H9 (cell line): Measurements from ENCODE around the gene SAMM50. TPM values are rescaled to one million over a fixed set of nuclear protein-coding genes. Genes with fewer than 3 reads are reported as not detected.

Source experiments
- DNase-seq: peaks from one replicate; pipeline ENCODE4 v3.0.0-alpha.2; 2017
- H2AFZ ChIP-seq: one replicate; pipeline ENCODE4 v1.6.1; 2013; ENCODE audit warnings: mild to moderate bottlenecking, low read length, control low read depth, moderate library complexity
- H2AK5ac ChIP-seq: 2 replicates; pipeline ENCODE4 v1.6.1; 2013; ENCODE audit warnings: low read length, control low read depth, mixed read lengths; ENCODE audit not compliant: insufficient read length
- H2BK120ac ChIP-seq: one replicate; pipeline ENCODE4 v1.6.1; 2013; ENCODE audit warnings: low read depth, mild to moderate bottlenecking, low read length, control low read depth, inconsistent platforms; ENCODE audit not compliant: poor library complexity, severe bottlenecking
- H2BK12ac ChIP-seq: 2 replicates; pipeline ENCODE4 v1.6.1; 2013; ENCODE audit warnings: low read length, control low read depth, mixed read lengths, low read depth; ENCODE audit not compliant: insufficient read length
- H2BK15ac ChIP-seq: 2 replicates; pipeline ENCODE4 v1.6.1; 2013; ENCODE audit warnings: low read depth, low read length, control low read depth
- H2BK20ac ChIP-seq: one replicate; pipeline ENCODE4 v1.6.1; 2013; ENCODE audit warnings: low read depth, mild to moderate bottlenecking, low read length, control low read depth, inconsistent platforms; ENCODE audit not compliant: poor library complexity, severe bottlenecking
- H2BK5ac ChIP-seq: 2 replicates; pipeline ENCODE4 v1.6.1; 2013; ENCODE audit warnings: low read length, control low read depth, mixed read lengths; ENCODE audit not compliant: insufficient read length
- H3K14ac ChIP-seq: 2 replicates; pipeline ENCODE4 v1.6.1; 2013; ENCODE audit warnings: low read length, control low read depth; ENCODE audit not compliant: insufficient read depth
- H3K18ac ChIP-seq: 2 replicates; pipeline ENCODE4 v1.6.1; 2013; ENCODE audit warnings: low read depth, mild to moderate bottlenecking, mixed read lengths, low read length, control low read depth; ENCODE audit not compliant: insufficient read length
- H3K23ac ChIP-seq: 2 replicates; pipeline ENCODE4 v1.6.1; 2013; ENCODE audit warnings: low read length, control low read depth, mixed read lengths, low read depth; ENCODE audit not compliant: insufficient read length
- H3K23me2 ChIP-seq: 2 replicates; pipeline ENCODE4 v1.6.1; 2013; ENCODE audit warnings: low read depth, mild to moderate bottlenecking, mixed read lengths, low read length, control low read depth; ENCODE audit not compliant: insufficient read length, poor library complexity, severe bottlenecking
- H3K27ac ChIP-seq: 2 replicates; pipeline ENCODE4 v1.5.1; 2013; ENCODE audit warnings: low read length, control low read depth, mixed read lengths, low read depth; ENCODE audit not compliant: insufficient read length
- H3K27me3 ChIP-seq: 2 replicates; pipeline ENCODE4 v1.6.1; 2013; ENCODE audit warnings: low read length, control low read depth, inconsistent platforms; ENCODE audit not compliant: insufficient read depth
- H3K4ac ChIP-seq: 2 replicates; pipeline ENCODE4 v1.6.1; 2013; ENCODE audit warnings: low read depth, mild to moderate bottlenecking, control low read depth, inconsistent platforms, low read length, moderate library complexity
- H3K4me1 ChIP-seq: 2 replicates; pipeline ENCODE4 v1.6.1; 2013; ENCODE audit warnings: low read length, control low read depth, inconsistent platforms; ENCODE audit not compliant: insufficient read depth
- H3K4me2 ChIP-seq: 2 replicates; pipeline ENCODE4 v1.6.1; 2013; ENCODE audit warnings: low read length, control low read depth, mixed read lengths; ENCODE audit not compliant: insufficient read length, insufficient read depth
- H3K56ac ChIP-seq: 2 replicates; pipeline ENCODE4 v1.6.1; 2013; ENCODE audit warnings: low read depth, mild to moderate bottlenecking, mixed read lengths, low read length, control low read depth; ENCODE audit not compliant: insufficient read length
- H3K79me1 ChIP-seq: 2 replicates; pipeline ENCODE4 v1.6.1; 2013; ENCODE audit warnings: low read depth, mild to moderate bottlenecking, moderate library complexity, low read length, control low read depth, inconsistent platforms; ENCODE audit not compliant: insufficient read depth, poor library complexity, severe bottlenecking
- H3K79me2 ChIP-seq: 2 replicates; pipeline ENCODE4 v1.6.1; 2013; ENCODE audit warnings: low read length, control low read depth, inconsistent platforms; ENCODE audit not compliant: insufficient read depth
- H3K9ac ChIP-seq: 2 replicates; pipeline ENCODE4 v1.6.1; 2013; ENCODE audit warnings: low read length, control low read depth, mixed read lengths; ENCODE audit not compliant: insufficient read length; ENCODE audit errors: extremely low read depth
- H3K9me3 ChIP-seq: one replicate; pipeline ENCODE4 v1.6.1; 2013; ENCODE audit warnings: low read depth, low read length, inconsistent platforms; ENCODE audit not compliant: control insufficient read depth
- H3T11ph ChIP-seq: one replicate; pipeline ENCODE4 v1.6.1; 2013; ENCODE audit warnings: mild to moderate bottlenecking, low read length, control low read depth, inconsistent platforms
- H4K20me1 ChIP-seq: one replicate; pipeline ENCODE4 v1.6.1; 2013; ENCODE audit not compliant: control insufficient read depth, insufficient read length, insufficient read depth
- H4K5ac ChIP-seq: 2 replicates; pipeline ENCODE4 v1.6.1; 2013; ENCODE audit warnings: low read depth, mild to moderate bottlenecking, mixed read lengths, low read length, control low read depth; ENCODE audit not compliant: insufficient read length
- H4K8ac ChIP-seq: replicated peaks from 2 replicates; pipeline ENCODE4 v1.6.1; 2013; ENCODE audit warnings: low read length, control low read depth, mixed read lengths, low read depth; ENCODE audit not compliant: insufficient read length
- H4K91ac ChIP-seq: 2 replicates; pipeline ENCODE4 v1.6.1; 2013; ENCODE audit warnings: low read depth, mild to moderate bottlenecking, moderate library complexity, mixed read lengths, low read length, control low read depth; ENCODE audit not compliant: insufficient read length
- H3K27ac Mint-ChIP-seq, 3 experiments: 2 replicates in 2 of 3; 3 replicates in 1 of 3; pipeline ENCODE4 v1.8.0; 2020 to 2021; ENCODE audit warnings: mixed read lengths in 3 of 3, mild to moderate bottlenecking in 1 of 3, moderate library complexity in 1 of 3
- H3K27me3 Mint-ChIP-seq: 2 replicates; pipeline ENCODE4 v1.8.0; 2021; ENCODE audit warnings: low read depth, mild to moderate bottlenecking, moderate library complexity, mixed read lengths
- H3K36me3 Mint-ChIP-seq, 3 experiments: 2 replicates in 2 of 3; 3 replicates in 1 of 3; pipeline ENCODE4 v1.8.0; 2020 to 2021; ENCODE audit warnings: low read depth in 3 of 3, mixed read lengths in 3 of 3; ENCODE audit not compliant: insufficient read depth in 1 of 3
- H3K4me1 Mint-ChIP-seq, 2 experiments: 2 replicates each; pipeline ENCODE4 v1.8.0; 2020; ENCODE audit warnings: mixed read lengths in 2 of 2
- H3K4me3 Mint-ChIP-seq, 2 experiments: 2 replicates in 1 of 2; 3 replicates in 1 of 2; pipeline ENCODE4 v1.8.0; 2020 to 2021; ENCODE audit warnings: mild to moderate bottlenecking in 2 of 2, mixed read lengths in 2 of 2, moderate library complexity in 1 of 2
- H3K9me3 Mint-ChIP-seq, 2 experiments: 2 replicates in 1 of 2; 3 replicates in 1 of 2; pipeline ENCODE4 v1.8.0; 2020; ENCODE audit warnings: mild to moderate bottlenecking in 2 of 2, mixed read lengths in 2 of 2, moderate library complexity in 1 of 2
- CTCF ChIP-seq: fragments of 200-600 bp; sonication (generic); conservative IDR thresholded peaks from 3 replicates; pipeline ENCODE4 v1.8.0; 2021; ENCODE audit warnings: antibody characterized with exemption, mild to moderate bottlenecking
- WGBS: extraction: QIAGEN DNeasy Blood & Tissue Kit; methylation state at CpG from one replicate; pipeline ENCODE4 v1.1.7; 2013; ENCODE audit warnings: missing lambda C conversion rate, low lambda C conversion rate, mixed read lengths; ENCODE audit not compliant: insufficient read length; ENCODE audit errors: extremely low coverage; 5-methylcytosine and 5-hydroxymethylcytosine counted together
- total RNA-seq: library from RNA; stranded (reverse); gene quantifications from 2 replicates; pipeline ENCODE4 v1.2.1, GENCODE V29; 2021

The SAMM50 gene
- total RNA-seq, 1 experiment from 2014 or later, result 57.2 TPM

- Histone ChIP-seq H3K27ac (no peak overlapping the region), H3K23me2 (peaks cover 3% of the 10 kb centered on the region), H3K4me1 (peaks cover 3% of the 10 kb centered on the region; the same call in 1 of the 2 replicates), H2BK12ac (no peak overlapping the region), H3K23ac (no peak overlapping the region), H3K9ac (no peak overlapping the region), H2BK15ac (no peak overlapping the region), H3K9me3 (no peaks in the 10 kb centered on the region), H2AK5ac (no peak overlapping the region), H3K14ac (no peak overlapping the region), H3T11ph (no peak overlapping the region), H3K27me3 (no peaks in the 10 kb centered on the region), H3K4me2 (peak overlapping the region; percentile 52), H3K79me1 (no peaks in the 10 kb centered on the region), H2BK120ac (no peak overlapping the region), H2BK20ac (no peak overlapping the region), H2AFZ (no peak overlapping the region), H4K91ac (no peak overlapping the region), H3K56ac (no peak overlapping the region), H4K8ac (no peak overlapping the region), H2BK5ac (no peak overlapping the region), H3K4ac (no peak overlapping the region), H3K79me2 (no peaks in the 10 kb centered on the region; the same call in 1 of the 2 replicates), H4K5ac (no peak overlapping the region), H4K20me1 (no peaks in the 10 kb centered on the region), H3K18ac (no peak overlapping the region)
- Mint-ChIP-seq H3K4me3 (peak overlapping the region; percentile 79 to 86), H3K4me1 (peaks cover 30 to 37% of the 10 kb centered on the region in 2 experiments), H3K9me3 (no peaks in the 10 kb centered on the region; a peak in 1 of 5 replicates), H3K27ac (peak overlapping the region; percentile 20 to 98 (median 89); a peak in 6 of 7 replicates), H3K27me3 (peaks cover under 1% of the 10 kb centered on the region; the same call in 1 of the 2 replicates), H3K36me3 (peaks cover 29 to 39% (median 36%) of the 10 kb centered on the region in 3 experiments; a peak in 6 of 7 replicates)
- DNase-seq, result peak; percentile 74
- WGBS, result no CpG with 5 or more reads among the region's 6 CpGs
- TF ChIP-seq CTCF, result no peak
Observed at GRCh38 chr22:43925433-43926348, 29.6 kb upstream of the SAMM50 start.
